ENCODE measurements around the gene RFX4.
"Not testable (repeated sequence)": the region's sequence is repeated elsewhere in the genome, so short reads cannot be mapped to it uniquely, and the experiment has no call there.

RFX4 gene

GRCh38 chr12:106685381-106685780 is 102.6 kb downstream of the RFX4 start:
- H3K4me3 ChIP-seq (ENCODE audit: low read depth, low read length): no peak overlapping the region

- H3K4me3 ChIP-seq (ENCODE audit: low read depth, low read length): no peak overlapping the region
Measured at GRCh38 chr12:106687672-106688071, 104.9 kb downstream of the RFX4 start.

GRCh38 chr12:106690569-106691305 is 107.9 kb downstream of the RFX4 start:
- H3K4me3 ChIP-seq (ENCODE audit: low read depth, low read length): no peak overlapping the region

- H3K4me3 ChIP-seq (ENCODE audit: low read depth, low read length): not testable (repeated sequence)
Measured at GRCh38 chr12:106692033-106692432, 109.2 kb downstream of the RFX4 start.

GRCh38 chr12:106692896-106693820 is 110.4 kb downstream of the RFX4 start:
- H3K4me3 ChIP-seq (ENCODE audit: low read depth, low read length): no peak overlapping the region

GRCh38 chr12:106696071-106696470 is 113.3 kb downstream of the RFX4 start:
- no peak overlapping the region for H3K4me3 ChIP-seq (ENCODE audit: low read depth, low read length)

GRCh38 chr12:106696681-106697417 is 114.0 kb downstream of the RFX4 start:
- H3K4me3 ChIP-seq (ENCODE audit: low read depth, low read length): no peak overlapping the region

GRCh38 chr12:106704081-106704480 is 121.3 kb downstream of the RFX4 start:
- no peak overlapping the region for H3K4me3 ChIP-seq (ENCODE audit: low read depth, low read length)

- no peak overlapping the region for H3K4me3 ChIP-seq (ENCODE audit: low read depth, low read length)
Measured at GRCh38 chr12:106705971-106706370, 123.2 kb downstream of the RFX4 start.

- H3K4me3 ChIP-seq (ENCODE audit: low read depth, low read length): no peak overlapping the region
Measured at GRCh38 chr12:106709068-106709511, 126.3 kb downstream of the RFX4 start.

GRCh38 chr12:106710143-106710893 is 127.5 kb downstream of the RFX4 start:
- no peak overlapping the region for H3K4me3 ChIP-seq (ENCODE audit: low read depth, low read length)

- no peak overlapping the region for H3K4me3 ChIP-seq (ENCODE audit: low read depth, low read length)
Measured at GRCh38 chr12:106711316-106711715, 128.5 kb downstream of the RFX4 start.

GRCh38 chr12:106712768-106713167 is 130.0 kb downstream of the RFX4 start:
- H3K4me3 ChIP-seq (ENCODE audit: low read depth, low read length): no peak overlapping the region

GRCh38 chr12:106714926-106715325 is 132.1 kb downstream of the RFX4 start:
- no peak overlapping the region for H3K4me3 ChIP-seq (ENCODE audit: low read depth, low read length)

GRCh38 chr12:106715582-106715981 is 132.8 kb downstream of the RFX4 start:
- H3K4me3 ChIP-seq (ENCODE audit: low read depth, low read length): no peak overlapping the region

- H3K4me3 ChIP-seq (ENCODE audit: low read depth, low read length): no peak overlapping the region
Measured at GRCh38 chr12:106717673-106718072, 134.9 kb downstream of the RFX4 start.

GRCh38 chr12:106719879-106720278 is 137.1 kb downstream of the RFX4 start:
- no peak overlapping the region for H3K4me3 ChIP-seq (ENCODE audit: low read depth, low read length)

- H3K4me3 ChIP-seq (ENCODE audit: low read depth, low read length): no peak overlapping the region
Measured at GRCh38 chr12:106720696-106721095, 137.9 kb downstream of the RFX4 start.

- H3K4me3 ChIP-seq (ENCODE audit: low read depth, low read length): no peak overlapping the region
Measured at GRCh38 chr12:106721915-106722314, 139.1 kb downstream of the RFX4 start.

GRCh38 chr12:106722837-106723236 is 140.0 kb downstream of the RFX4 start:
- H3K4me3 ChIP-seq (ENCODE audit: low read depth, low read length): no peak overlapping the region

GRCh38 chr12:106723416-106723815 is 140.6 kb downstream of the RFX4 start:
- H3K4me3 ChIP-seq (ENCODE audit: low read depth, low read length): no peak overlapping the region

Data from iPS-11a (cell line).